GM21717 (cell line): ENCODE measurements around the gene PDE7B.

ENCODE experiments used
- ATAC-seq: cut with Tn5 transposase; IDR thresholded peaks from one replicate; pipeline ENCODE4 v1.9.1; 2021; ENCODE audit warnings: mild to moderate bottlenecking, moderate library complexity; ENCODE audit not compliant: unreplicated experiment

The PDE7B gene

GRCh38 chr6:135922746-135923145 is 71.2 kb downstream of the PDE7B start:
- no peak for ATAC-seq

- ATAC-seq: no peak
These were observed 81.2 kb downstream of the PDE7B start for GRCh38 chr6:135932651-135933050.

GRCh38 chr6:135935941-135936601 is 84.6 kb downstream of the PDE7B start:
- no peak for ATAC-seq

GRCh38 chr6:135936606-135937005 is 85.1 kb downstream of the PDE7B start:
- ATAC-seq: no peak

- ATAC-seq: no peak
These were observed 85.6 kb downstream of the PDE7B start for GRCh38 chr6:135937106-135937505.

GRCh38 chr6:135938576-135939207 is 87.2 kb downstream of the PDE7B start:
- ATAC-seq: no peak

GRCh38 chr6:135939208-135939591 is 87.7 kb downstream of the PDE7B start:
- ATAC-seq: no peak

DNA sequence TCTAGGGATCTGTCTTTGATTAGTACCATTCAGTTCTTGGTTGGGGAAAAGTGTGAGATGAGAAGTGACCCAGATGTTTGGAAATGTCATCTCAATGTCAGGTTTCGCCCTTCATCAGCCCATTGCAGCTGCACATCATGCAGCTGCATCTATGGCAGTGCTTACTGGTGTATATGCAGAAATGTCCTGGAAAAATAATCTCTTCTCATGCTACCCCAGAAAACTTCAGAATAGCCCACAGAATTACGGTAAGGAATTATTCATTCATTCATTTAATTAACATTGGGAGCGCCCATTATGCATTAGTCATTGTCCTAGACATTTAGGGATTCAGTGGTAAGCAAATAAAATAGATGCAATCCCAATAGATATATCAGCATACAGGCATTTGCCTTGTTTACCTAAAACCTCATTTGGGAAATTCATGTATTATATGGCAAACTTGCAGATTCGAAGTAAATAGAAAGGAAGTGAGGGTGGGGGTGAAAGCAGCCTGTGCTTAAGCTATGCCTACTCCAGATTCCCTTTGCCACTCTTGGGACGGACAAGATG is 89.2 kb downstream of the PDE7B start:
- ATAC-seq: no peak

GRCh38 chr6:135941275-135942025 is 89.9 kb downstream of the PDE7B start:
- ATAC-seq: no peak

DNA sequence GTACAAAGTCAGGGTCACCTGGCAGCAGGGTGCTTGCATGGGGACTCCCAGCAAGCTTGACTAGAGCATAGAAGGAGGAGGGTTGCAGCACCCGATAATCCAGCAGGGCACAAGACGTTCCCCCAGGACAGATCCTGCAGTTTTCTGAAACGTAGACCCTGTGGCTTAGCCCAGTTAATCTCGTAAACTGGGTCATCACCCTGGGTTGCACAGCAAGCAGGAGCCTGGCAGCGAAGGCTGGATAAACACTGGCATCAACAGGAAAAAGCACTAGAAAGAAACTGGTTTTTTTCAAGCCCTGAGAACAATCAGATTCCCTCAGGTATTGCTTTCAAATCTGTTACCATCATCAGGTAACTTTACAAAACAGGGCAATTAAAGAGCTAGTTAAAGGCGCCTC is 92.6 kb downstream of the PDE7B start:
- no peak for ATAC-seq

DNA sequence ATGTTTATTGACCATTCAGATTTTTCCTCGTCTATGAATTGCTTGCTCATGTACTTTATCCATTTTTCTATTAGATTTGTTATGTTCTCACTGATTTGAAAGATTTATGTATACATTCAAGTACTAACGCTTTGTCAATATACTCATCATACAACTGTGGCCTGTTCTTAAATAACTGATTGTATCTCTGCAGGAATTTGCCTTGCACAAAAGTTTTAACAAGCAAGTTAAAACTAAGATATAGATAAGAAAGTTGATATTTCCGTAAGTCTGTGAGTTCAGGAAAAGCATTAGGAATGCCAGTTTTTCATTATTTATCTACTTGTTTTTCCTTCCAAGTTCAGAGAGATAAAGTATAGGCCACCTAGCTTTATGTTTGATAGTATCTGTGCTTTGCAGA is 95.2 kb downstream of the PDE7B start:
- no peak for ATAC-seq

GRCh38 chr6:135950669-135951068 is 99.2 kb downstream of the PDE7B start:
- ATAC-seq: no peak

GRCh38 chr6:135951169-135951568 is 99.7 kb downstream of the PDE7B start:
- ATAC-seq: no peak

- ATAC-seq: no peak
These were observed 102.3 kb downstream of the PDE7B start for GRCh38 chr6:135953818-135954217.

DNA sequence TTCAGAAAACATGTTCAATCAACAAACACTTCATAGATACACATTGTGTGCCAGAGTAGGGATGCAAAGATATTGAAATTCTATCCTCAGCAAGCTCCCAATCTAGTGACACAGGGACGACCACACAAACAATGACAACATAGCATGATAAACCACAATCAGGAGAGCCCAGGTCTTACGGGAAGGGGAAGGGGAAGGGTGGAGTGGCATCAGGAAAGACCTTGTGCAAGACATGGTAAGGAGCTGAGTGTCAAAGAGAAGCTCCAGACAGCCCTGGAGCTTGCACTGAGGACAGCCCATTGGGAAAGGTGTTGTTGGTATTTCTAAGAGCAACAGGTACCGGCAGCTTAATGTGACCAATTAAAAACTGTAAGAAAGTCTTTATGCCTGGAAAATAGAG is 103.6 kb downstream of the PDE7B start:
- no peak for ATAC-seq

- no peak for ATAC-seq
These were observed 111.2 kb downstream of the PDE7B start for GRCh38 chr6:135962731-135963130.

GRCh38 chr6:135970750-135971149 is 119.2 kb downstream of the PDE7B start:
- no peak for ATAC-seq

- no peak for ATAC-seq
These were observed 119.8 kb downstream of the PDE7B start for GRCh38 chr6:135971351-135971750.

- no peak for ATAC-seq
These were observed 120.6 kb downstream of the PDE7B start for GRCh38 chr6:135972150-135972549.

- ATAC-seq: no peak
These were observed 121.1 kb downstream of the PDE7B start for GRCh38 chr6:135972586-135972985.

GRCh38 chr6:135974426-135974825 is 122.9 kb downstream of the PDE7B start:
- ATAC-seq: no peak

GRCh38 chr6:135976585-135976984 is 125.1 kb downstream of the PDE7B start:
- no peak for ATAC-seq
